IPS DF 19.7 (cell line): ENCODE measurements around the gene MSANTD2.

Experiments
- DNase-seq: peaks from one replicate; pipeline ENCODE4 v3.0.0-alpha.2; 2013; ENCODE audit warnings: low read depth, low spot score

MSANTD2 gene

DNA sequence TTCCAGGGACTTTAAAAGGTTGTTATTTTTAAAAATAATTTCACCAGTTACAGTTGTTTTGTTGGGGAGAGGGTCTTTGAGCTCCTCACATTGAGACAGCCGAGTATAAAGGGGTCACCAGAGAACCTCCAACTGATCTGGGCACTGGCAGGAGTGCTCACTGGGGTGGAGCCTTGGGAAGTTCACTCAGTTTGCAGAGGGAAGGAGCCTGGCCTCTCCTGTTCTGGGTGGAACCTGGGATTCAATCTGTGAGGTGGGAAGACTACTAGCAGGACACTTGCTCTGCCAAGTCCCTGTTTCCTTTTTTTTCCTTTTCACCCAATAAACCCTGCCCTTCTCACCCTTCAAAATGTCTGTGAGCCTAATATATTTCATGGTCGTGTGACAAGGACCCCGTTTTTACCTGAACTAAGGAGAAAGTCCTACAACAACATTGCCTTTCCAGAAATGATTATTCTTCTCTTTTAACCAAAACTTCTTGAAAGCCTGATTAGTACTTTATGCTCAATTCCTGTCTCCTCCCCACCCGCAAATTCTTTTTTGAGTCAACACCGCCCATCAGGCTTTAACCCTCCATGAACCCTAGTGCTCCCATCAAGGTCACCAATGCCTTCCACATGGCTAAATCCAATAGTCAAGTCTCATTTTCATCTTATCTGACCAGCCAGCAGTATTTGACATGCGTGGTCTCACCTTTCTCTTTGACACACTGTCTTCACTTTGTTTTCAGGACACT lies 22.0 kb upstream of the MSANTD2 start:
- DNase-seq = no peak

DNA sequence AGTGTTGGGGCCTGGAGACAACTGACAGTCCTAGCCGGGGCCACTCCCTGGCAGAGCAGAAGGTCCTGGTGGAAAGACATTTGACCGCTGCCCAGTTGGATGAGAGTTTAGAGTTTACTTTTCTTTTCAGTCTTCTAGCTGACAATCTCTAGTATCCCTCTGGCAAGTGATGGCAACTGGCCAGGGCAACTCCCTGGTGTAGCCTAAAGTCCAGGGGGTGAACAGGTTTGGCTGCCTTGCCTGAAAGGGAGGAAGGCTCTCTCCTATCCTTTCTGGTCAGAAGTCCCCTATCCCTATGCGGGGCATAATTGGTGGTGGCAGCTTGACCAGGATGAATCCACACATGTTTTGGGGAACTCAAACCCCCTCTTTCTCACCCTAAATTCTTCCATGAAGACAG lies 16.8 kb upstream of the MSANTD2 start:
- DNase-seq = no peak

DNA sequence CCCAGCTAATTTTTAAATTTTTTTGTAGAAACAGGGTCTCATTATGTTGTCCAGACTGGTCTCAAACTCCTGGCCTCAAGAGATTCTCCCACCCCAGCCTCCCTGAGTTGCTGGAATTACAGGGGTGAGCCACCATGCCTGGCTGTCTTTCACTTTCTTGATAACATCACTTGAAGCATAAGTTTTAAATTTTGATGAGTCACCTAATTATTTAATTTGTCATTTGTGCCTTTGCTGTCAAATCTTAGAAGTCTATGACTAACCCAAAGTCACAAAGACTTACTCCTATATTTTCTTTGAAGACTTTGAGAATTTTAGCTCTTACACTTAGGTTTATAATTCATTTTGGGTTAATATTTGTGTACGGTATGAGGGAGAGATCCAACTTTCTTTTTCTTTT lies 14.5 kb upstream of the MSANTD2 start:
- no peak for DNase-seq

DNA sequence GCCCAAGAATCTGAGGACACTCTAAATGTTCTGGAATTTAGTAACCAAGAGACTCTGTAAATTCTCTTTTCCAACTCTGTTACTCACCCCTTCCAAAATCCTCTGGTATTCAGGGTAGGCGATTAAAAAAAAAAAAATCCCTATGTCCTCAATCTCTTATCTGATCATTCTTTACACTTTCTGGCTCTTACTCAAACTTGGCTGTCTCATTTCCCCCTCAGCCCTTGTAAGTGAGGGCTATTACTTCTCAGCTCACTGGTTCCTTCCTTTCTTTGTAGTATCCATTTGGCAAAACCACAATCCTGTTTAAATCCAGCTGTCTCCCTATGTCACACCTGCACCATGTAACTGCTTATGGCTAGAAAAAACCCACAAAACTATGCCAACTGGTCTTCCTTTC lies 12.7 kb upstream of the MSANTD2 start:
- DNase-seq = no peak

DNA sequence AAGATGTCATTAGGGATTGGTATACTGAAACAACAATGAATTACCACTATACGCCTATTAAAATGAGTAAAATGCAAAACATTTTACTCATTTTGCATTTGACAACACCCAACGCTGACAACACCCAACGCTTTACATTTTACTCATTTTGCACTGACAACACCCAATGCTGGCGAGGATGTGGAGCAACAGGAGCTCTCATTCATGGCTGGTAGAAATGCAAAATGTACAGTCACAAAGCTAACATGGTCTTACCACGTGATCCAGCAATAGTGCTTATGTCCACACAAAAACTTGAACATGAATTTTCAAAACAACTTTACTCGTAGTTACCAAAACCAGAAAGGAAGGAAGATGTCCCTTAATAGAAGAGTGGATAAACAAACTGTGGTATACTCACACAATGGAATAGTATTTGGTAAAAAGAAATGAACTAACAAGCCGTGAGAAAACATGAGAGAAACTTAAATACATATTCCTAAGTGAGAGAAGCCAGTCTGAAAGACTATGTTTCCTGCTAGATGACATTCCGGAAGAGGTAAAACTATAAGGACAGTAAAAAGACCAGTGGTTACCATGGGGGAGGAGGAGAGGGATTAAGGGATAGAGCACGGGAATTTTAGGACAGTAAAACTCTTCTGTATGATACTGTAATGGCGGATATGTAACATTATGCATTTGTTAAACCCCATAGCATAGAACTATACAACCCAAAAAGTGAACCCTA lies 11.4 kb upstream of the MSANTD2 start:
- no peak for DNase-seq

DNA sequence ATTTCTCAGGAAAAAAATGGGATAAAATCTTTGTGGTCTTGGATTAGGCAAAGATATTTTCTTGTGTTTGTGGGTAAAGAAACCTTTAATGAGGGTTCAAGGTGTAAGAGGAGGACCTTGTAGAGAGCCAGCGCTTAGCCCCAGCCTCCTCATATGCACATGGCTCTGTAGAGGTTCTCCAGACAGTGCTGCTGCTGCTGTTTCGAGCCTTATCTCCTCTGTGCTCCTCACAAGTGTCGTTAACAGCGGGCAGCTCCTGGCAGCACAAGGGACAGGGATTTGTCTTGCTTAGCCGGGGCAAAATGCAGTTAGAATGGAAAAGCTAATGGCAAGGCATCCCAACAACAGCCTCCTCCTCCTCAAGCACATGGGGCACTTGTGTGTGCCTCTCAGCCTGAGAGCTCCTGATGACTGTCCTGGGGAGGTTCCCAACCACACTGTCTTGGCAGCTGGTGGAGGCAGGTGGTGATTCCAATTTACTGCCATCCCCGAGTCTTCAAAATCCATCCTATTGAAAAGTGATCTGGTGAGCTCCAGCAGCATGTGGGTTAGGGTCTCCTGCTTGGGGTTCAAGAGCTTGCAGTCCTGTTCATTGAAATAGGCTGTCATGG lies 7.6 kb upstream of the MSANTD2 start:
- no peak for DNase-seq

DNA sequence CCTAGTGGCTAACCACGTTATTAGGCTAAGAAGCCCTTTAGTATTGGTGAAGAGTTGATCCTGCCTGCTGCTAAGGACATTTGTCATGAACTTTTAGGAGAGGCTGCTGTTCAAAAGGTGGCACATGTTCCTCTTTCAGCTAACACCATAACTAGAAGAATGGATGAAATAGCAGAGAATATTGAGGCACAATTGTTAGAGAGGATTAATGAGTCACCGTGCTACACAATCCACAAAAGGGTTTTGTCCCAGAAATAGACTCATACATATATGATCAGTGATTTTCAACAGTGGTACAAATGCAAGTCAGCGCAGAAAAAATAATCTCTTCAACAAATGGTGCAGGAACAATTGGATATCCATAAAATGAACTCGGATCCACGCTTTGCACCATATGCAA lies 7.0 kb upstream of the MSANTD2 start:
- DNase-seq = no peak

DNA sequence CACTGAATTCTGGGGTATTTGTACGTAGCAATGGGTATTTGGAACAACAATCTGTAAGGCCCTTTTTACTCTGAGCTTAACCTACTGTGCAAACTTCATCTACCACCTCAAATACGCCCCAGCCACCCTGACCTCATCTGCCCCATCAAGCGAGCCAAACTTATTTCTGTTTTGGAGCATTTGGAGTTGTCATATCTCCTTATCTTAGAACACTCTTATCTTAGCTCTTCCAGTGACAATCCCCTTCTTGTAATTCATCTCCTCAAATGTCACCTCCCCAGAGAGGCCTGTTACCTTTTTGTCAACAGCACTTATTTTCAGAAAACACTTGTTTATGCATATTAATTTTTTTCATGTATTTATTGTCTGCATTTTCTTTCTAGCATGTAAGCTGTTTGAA lies 4.7 kb upstream of the MSANTD2 start:
- DNase-seq = no peak

DNA sequence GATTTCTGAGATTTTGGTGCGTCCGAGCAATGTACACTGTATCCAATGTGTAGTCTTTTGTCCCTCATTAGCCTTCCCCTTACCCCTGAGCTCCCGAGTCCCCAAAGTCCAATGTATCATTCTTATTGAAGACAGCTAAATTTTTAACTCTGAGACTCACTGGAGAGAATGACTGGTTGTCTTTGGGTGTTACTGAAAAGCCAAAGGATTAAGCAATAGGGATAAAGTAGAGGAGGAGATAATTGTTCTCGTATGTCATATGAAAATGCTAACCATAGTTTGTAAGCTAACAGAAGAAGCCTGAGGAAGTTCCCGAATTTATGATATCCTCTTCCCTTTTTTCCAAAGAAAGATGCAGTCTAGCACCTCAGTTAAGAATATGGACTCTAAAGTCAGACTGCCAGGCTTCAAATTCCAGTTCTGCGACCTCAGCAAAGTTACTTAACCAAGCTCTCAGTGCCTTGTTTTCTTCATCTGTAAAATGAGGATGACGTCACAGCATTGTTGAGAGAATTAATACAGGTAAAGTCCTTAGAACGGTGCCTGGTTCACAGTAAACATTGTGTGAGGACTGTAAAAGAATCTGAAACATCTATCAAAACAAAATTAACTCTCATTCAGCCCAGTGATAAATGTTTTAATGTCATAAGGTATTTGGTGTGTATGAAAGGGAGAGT lies 1.6 kb upstream of the MSANTD2 start:
- DNase-seq = no peak

DNA sequence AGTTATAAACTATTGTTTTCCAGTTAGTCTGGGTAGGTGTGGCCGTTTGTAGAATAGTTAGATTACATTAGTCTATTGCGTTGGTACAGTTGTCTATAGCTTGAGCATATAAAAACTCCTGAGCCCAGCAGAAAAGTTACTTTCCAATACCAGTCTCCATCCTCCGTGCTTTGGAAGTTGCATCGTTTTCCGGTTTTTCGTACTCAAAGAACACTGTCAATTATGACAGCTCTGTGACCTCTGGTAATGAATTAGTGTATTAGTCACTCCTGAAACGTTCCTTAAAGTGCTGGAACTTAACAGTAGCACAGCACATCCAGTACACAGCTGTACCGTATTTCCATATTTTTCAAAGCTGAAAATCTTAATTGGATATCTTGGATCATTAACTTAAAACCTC lies 808 bp upstream of the MSANTD2 start:
- DNase-seq = no peak

DNA sequence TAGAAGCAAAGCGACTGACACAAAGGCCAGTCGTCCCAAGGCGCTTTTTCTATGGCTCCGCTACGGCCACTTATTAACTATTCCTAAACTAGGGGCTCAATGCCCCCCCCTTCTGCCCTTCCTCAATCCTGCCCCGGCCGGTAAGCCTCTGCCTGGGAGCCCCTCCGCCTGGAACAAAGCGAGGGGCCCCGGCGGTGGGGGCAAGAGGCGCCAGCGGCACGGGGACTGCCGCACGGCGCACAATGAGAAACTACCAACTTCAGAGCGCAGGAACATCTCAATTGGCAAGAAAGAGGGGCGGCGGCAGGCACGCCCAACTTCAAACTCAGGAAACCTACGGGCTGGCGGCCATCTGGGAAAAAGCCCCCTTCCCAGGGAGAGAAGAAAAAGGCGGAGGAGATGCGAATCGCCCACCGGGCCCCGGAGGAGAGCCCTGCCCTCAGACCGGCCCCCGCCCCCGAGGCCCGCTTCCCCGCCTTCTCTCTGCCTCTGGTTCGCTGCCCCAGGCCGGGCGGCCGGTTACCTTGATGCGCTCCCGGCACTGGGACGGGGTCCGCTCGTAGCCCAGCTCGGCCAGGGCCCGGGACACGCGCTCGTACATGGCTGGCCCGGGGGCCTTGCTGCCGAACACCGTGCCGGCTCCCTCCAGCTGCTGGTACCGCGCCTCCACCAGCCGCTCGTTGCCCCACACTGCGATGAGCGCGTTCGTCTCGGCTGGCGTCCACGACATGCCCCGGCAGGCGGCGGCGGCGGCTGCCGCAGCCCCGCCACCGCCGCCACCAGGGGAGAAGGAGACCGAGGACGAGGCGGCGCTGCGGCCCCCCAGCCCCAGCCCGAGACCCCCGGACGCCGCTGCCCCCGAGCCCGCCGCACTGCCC lies 619 bp downstream of the MSANTD2 start:
- no peak for DNase-seq

DNA sequence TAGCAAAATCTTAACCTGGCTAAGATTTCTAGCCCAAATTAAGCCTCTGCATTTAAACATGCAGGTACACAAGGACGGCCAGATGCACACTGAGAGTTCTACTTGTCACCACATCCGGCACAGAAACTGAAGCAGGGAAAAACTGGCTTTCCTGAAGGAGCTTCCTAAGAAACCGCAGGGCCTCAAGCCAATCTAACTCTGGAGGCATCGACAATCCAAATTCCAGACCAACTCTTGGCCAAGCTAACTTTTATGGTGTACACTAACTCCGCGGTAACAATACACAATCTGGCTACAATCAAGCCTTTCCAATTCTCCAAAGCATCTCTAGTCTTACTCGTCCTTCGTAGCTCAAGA lies 1.2 kb downstream of the MSANTD2 start:
- no peak for DNase-seq

DNA sequence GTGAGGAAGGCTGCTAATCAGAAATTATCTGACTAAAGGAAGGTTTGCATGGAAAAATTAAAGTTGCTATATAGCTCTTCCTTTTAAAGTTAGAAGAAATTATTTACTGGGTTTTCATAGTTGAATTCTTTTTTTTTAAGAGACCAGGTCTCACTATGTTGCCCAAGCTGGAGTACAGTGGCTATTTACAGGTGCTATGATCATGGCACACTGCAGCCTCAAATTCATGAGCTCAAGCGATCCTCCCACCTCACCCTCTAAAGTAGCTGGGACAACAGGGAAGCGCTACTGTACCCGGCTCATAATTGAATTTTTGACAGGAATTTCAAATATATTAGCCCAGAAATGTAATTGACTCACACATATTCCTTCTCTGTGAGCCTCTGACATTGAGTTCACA lies 3.9 kb downstream of the MSANTD2 start:
- DNase-seq = no peak

DNA sequence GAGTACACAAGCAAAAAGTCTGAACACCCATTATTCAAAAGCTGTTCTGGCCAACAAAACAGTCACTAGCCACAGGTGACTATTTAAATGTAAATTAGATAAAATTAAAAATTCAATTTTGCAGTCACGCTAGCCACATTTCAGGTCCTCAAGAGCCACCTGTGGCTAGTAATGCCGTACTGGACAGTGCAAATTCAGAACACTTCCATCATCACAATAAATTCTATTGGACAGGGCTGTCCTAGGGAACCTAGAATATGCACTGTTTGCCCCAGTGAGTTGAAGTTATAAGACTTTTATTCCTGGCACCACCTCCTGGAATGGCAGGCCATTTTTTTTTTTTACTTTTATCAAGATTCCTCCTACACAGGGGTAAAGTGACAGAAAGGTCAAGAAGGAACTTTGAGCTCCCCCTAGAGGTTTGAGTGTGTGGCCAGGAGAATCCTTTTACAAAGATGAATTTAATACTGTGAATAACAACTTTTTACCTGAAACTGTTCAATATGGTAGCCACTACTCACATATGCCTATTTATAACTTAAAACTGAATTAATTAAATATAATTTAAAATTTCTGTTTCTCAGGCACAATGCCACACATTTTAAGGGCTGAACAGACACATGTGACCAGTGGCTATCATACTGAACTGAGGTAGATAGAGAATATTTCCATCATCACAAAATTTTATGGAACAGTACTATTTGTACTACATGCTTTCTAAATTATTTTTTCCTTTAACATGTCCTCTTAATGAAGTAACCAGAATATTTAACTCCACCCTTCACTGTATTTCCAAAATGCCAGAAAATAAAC lies 6.5 kb downstream of the MSANTD2 start:
- no peak for DNase-seq

DNA sequence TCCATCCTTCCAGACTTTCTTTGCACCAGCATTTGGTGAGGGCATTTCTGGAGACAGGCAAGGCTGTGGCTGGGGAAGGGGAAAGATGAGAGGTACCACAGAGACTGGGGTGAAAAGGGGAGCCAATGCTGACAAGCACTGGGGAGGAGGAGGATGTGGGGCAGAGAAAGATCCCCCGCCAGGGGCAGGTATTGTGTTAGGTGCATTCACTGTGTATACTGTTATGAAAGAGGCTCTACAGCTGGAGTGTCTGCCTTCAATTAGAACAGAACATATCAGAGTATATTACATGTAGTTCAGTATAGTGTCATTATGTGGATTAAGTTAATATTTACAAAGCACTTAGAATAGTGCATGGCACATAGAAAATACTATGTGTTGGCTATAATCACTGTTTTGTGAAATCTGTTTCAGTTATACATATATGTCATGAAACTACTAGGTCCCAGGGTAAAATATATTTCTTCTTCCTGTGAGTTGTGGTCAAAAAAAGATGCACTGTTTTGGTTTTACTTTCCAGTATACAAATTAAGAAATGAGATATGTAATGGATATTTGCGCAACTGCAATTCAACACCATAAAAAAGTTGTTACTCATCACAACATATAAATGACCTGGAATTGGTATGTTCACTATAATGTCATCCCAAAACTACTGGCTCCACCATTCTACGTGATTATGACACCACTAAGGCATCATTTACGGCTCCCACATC lies 8.4 kb downstream of the MSANTD2 start:
- no peak for DNase-seq

DNA sequence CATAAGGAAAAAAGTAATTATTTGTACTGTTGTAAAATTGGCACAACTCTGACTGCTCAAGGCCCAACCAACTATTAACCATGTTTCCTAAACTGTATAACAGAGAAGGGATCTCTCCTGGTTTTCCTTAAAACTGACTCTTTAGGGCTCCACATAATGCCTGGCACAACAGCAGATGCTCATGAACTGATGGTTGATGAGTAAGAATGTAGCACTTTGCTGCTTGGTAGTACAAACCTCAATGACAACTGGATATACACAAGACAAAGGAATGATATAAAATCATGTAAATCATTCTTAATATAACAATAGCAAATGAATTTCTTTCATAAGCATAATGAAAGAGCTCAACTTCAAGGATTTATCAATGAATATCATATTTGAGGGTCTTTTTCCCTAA lies 11.7 kb downstream of the MSANTD2 start:
- no peak for DNase-seq

DNA sequence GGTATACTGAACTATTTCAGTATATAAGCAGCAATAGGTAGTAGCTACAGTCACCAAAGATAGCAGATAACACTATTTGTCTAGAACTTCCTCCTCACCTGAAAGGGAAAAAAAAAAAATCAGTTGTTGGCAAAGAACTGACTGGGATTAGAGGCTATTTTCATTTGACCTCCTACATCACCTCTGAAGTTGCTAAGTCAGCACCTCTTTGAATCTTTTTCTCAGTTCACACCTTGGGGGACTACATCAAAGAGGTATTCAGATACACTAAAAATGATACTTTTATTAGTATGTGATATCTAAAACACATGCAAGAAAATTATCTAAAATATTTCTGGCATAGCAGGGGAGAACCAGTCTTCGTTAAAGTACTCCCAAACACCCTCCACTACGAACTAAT lies 16.2 kb downstream of the MSANTD2 start:
- DNase-seq = no peak

DNA sequence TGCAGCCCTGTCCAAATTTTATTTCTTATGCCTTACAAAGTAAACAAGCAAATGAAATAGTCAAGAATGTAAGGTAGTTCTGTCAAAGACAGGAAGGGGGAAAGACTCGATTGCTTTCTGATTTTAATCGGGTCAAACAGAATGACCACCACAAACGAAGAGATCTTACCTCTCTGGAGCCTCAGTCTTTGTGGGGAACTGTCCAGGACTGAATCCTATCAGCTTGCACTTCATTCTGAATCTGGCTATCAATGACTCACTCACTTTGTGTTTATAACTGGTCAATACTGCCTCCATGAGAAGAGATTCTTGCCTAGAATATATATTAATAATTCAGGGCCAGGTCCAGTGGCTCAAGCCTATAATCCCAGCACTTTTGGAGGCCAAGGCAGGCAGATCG lies 17.2 kb downstream of the MSANTD2 start:
- DNase-seq = no peak

DNA sequence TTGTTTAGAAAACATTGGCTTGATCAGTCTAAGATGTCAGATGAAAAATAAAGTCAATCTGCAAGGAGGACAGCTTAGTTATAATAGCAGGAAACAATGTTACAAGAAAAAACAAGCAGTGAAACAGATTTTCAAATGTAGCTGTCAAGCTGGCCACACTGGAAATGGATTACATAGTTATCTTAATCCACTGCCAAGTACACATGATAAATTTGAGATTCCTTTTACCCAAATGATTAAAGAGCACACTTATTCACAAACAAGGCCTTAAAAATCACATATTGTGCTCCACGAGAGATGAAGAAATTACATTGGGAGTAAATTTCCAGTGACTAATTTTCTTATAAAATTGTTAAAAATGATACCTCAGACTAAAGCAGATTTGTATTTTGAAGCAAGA lies 20.6 kb downstream of the MSANTD2 start:
- DNase-seq = no peak

DNA sequence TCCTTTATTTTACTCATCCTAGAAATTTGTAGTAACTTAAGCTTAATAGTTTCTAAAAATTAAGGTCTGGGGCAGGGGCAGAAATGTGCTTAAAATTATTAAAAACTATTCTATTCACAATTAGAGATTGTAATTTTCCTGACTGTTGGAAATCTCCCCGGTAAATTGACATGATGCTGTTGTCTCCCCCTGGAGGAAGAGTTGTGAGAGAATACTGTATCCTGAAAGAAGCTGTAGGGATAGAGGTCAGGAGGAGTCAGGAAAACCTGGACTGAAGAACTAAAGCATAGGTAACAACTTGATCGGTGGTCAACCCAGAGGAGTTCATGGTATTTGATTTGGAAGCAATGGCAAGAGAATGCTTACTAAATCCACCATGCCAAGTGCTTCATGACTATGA lies 21.9 kb downstream of the MSANTD2 start:
- no peak for DNase-seq
